Activated CD4-positive, alpha-beta T cell treated with anti-CD3 and anti-CD28 coated beads, Interleukin-2, Interleukin-4, amounts not matched to agents 100 ng/mL and 50 ng/mL, durations not matched to agents 16 hours and 8 hours (primary cell): ENCODE results near the gene CORIN.

Experiments used
- DNase-seq: peaks from one replicate; pipeline ENCODE4 v3.0.0-alpha.2; 2020; ENCODE audit warnings: low spot score

Gene CORIN

GRCh38 chr4:47690611-47691010 lies 147.3 kb downstream of the CORIN start:
- no peak for DNase-seq

DNA sequence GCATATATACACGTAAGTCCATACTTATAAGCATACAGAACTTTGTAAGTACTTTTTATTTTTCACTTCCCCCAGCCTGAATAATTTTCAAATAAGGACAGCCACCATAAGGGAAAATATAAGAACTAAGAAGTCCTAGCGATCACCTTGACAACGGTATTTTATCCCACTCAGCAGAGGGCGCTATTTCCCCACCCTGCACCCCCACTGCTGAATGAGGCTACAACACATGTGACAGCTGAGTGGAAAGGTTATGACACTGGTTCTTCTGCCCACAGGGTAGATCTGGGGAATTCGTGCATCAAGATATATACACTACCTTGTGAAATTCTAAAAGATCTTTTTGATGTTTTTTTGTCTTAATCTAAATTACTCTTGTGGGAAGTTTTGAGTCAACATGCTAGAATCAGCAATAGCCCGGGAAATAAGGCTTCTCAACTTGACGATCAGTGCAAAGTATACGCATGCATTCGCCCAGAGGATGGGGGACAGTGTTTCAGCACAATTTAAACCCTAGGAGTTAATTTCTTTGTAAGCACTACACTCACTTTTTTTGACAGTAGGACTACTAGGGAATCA lies 151.5 kb downstream of the CORIN start:
- peak; percentile 65 for DNase-seq

- DNase-seq = no peak
Measured at GRCh38 chr4:47675806-47676205, 162.1 kb downstream of the CORIN start.

DNA sequence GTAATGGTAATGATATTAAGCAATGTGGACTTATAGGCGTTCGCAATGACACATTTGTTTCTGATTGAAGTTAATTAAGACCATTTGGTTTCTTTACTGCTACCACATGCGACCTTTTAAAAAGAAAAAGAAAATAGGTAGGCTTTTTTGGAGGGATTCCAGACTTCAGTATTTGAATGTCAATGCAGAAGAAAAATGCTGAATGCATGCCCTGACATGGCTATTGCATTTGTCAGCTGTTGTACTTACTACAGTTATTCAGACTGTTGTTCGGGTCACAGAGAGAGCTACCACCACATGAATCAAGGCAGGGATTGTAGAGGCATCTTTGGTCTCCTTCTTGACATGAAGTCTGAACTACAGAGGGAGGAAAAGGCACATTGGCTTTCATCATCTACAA lies 163.7 kb downstream of the CORIN start:
- DNase-seq = no peak

DNA sequence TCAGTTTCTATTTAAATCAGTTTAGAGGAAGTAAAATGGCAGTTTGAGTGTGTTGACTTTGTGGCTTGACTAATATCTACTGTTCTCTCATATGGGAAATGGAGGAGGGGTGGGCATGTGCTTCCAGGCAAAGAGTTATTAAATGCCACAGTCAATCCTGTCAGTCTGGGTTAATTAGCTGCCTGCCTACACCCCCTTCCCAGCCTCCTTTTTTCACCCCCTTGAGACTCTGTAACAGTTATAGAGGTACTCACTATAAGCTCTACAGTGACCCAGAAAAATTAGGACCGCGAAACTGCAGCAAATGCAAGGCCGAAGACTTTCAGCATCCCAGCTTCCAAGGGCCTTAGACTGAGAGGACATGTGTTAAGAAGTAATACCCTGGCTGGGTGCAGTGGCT lies 165.2 kb downstream of the CORIN start:
- DNase-seq = no peak

GRCh38 chr4:47669946-47670345 lies 167.9 kb downstream of the CORIN start:
- no peak for DNase-seq

- peak; percentile 42 for DNase-seq
Measured at GRCh38 chr4:47668810-47669408, 169.0 kb downstream of the CORIN start.

DNA sequence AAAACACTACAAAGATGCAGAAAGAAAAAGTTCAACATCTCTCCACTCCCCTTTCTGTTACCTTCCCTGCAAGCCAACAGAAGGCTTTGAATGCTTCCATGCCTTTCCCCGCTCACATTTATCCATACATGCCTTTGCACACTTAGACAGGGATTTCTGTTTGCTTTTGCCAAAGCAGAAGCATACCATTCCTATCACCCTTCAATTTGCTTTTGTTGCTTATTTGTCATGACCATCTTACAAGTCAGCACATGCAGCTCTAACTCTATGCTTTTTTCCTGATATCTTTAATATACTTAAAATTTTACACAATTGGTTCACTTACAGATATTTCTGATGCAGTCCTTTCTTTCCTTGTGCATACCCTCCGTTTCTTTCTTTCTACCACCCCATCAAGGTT lies 169.6 kb downstream of the CORIN start:
- no peak for DNase-seq

GRCh38 chr4:47667552-47667951 lies 170.3 kb downstream of the CORIN start:
- DNase-seq = no peak

DNA sequence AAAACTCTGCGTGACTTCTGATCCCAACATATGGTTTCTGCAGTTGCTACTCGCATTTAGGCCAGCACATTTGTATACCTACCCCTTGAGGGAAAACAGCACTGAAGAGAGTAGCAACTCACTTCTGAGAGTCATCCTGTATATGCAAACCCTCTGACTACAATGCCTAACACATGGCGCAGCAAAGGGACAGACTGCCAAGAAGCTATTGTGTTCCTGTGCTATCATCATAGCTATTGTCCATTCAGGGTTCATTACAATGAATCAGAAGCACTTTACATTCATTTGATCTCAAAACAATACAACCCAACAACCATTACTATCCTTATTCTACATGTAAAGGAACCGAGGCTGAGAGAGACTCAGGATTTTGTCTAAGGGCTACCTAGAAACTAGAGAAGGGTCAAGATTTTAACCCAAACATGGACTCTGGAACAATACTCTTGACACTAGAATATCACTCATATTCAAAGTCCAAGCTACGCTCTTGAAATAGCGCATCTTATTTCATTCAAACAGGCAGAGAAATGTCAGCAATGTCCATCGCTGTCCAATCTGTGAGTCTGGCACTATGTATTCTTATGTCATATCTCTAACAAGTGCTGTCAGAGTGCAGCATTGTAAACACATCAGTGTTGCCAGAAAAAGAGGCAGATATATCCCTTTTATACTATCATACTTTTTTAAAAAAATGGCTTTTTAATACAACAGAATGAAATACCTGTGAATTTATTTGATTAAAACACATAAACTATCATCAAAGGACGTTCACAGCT lies 173.6 kb downstream of the CORIN start:
- DNase-seq = no peak

- DNase-seq = peak; percentile 4
Measured at GRCh38 chr4:47662975-47663374, 174.9 kb downstream of the CORIN start.

GRCh38 chr4:47661741-47662140 lies 176.1 kb downstream of the CORIN start:
- DNase-seq = no peak

- DNase-seq = no peak
Measured at GRCh38 chr4:47659342-47659741, 178.5 kb downstream of the CORIN start.

DNA sequence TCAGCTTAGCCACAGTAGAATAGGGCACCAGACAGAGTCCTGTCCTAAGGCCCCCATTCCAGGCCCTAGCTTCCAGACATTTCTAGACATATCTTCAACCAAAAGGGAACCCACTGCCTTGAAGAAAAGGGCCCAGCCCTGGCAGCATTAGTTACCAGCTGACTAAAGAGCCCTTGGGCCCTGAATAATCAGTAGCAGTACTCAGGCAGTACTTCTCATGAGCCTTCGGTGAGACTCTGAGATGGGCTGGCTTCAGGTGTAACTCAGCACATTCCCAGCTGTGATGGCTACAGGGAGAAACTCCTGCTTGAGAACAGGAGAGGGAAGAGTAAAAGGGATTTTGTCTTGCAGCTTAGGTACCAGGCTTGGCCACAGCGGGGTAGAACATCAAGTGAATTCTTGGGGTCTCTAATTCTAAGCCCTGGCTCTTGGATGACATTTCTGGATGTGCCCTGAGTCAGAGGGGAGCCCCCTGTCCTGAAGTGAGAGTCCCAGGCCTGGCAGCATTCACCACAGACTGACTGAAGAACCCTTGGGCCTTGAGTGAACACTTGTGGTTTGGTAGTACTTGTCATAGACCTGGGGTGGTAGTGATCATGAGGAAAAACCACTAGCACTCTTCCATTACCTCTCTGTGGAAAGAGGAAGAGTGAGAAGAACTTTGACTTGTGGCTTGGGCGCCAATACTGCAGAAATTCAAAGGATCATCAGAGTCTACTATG lies 182.7 kb downstream of the CORIN start:
- no peak for DNase-seq

GRCh38 chr4:47652092-47652491 lies 185.8 kb downstream of the CORIN start:
- DNase-seq = no peak

GRCh38 chr4:47651231-47651630 lies 186.6 kb downstream of the CORIN start:
- no peak for DNase-seq

GRCh38 chr4:47650584-47651130 lies 187.2 kb downstream of the CORIN start:
- no peak for DNase-seq

- DNase-seq = no peak
Measured at GRCh38 chr4:47647544-47647943, 190.3 kb downstream of the CORIN start.

DNA sequence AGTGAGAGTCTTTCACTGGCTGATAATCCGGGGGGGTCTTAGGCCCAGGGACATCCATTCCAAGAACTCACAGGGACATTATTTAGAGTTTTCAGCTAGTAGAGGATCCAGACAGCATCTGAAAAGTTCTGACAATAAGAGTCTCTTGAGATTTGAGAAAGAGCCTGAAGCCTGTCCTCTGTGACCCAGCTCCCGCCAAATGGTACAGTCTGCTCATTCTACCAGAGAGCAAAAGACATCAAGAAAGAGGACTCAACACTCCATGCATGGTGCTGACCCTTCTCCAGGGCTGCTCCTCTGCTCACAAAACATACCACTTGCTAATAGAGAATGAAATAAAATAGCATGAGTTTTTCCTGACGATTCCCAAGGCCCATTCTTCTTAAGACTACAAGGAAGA lies 190.8 kb downstream of the CORIN start:
- DNase-seq = no peak

DNA sequence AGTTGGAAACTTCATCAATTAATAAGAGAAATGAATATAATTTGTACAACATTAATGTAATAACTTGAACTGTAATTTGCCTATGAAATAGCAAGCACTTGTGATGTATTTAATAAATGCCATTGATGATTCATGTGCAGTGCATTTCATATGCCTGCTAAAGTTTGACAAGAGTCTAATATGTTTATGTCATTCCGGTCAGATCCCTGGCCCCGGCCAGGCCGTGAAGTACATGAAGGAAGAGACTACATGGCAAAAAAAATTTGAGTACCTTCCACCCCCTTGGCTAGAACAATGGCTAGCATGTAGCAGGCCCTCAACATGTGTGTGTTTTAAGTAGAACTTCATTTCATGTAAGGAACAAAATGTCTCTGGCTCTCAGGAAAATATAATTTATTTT lies 191.5 kb downstream of the CORIN start:
- DNase-seq = no peak

DNA sequence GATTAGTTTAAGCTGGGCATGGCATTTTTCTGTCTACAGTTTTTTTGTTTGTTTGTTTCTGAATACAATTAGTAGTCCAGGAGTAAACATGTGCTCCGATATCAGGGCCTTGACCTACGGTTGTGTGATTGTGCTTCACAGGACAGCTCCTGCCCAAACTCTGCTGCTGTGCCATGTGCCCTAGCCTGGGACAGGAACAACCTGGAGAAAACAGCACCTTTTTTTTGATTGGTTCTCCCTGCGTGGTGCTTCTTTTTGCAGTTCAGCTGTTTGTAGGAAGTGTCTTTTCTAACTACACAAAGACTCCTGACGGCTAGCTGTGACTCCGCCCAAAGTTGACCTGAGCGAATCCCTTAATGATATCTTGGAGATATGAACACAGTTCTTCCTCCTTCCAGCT lies 194.0 kb downstream of the CORIN start:
- no peak for DNase-seq

DNA sequence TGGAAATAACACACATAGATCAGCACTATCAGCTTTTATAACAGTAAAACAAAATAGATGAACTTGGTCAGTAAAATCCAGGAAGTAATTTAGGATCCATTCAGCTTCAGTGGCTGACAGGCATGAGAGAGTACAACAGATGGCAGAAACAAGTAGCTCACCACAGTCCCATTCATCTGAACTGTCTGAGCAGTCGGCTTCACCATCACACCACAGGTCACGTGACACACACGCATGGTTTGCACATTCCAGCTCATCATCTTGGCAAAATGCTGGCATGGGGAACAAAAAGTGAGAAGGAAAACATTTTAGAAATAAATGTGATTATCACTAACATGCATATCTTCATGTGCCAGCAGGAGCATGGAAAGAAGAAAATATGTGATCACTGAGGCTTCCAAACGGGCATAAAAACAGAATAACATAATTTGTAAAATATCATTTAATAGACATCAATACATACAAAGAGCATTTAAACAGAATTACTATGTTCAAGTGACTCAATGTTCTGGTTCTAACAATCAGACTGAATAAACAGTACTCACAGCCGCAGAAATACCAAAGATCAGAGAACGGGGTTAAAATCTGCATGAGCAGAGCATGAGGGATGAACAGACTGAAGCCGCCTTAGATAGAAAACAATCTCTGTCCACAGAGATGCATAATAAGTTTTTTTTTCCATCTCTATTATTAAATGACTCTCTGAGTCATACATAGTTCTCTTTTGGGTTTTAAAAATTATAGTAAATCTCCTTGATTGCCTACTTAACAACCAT lies 194.7 kb downstream of the CORIN start:
- DNase-seq = no peak
